CD4-positive, alpha-beta memory T cell (primary cell): ENCODE results near the gene RAB4A. TPM values are rescaled to one million over a fixed set of nuclear protein-coding genes. Genes with fewer than 3 reads are reported as not detected.
A peak's percentile ranks its signal among the peaks of the same experiment; 100 is the strongest.

Source experiments
- CTCF ChIA-PET: fragments of 350-600 bp; sonication (Branson Sonifier 250); formaldehyde crosslinking; loops from one replicate; lab custom pipeline; 2021; ENCODE audit warnings: inconsistent platforms; ENCODE audit not compliant: partially characterized antibody; lab: Charles Lee
- POLR2A ChIA-PET: fragments of 350-600 bp; sonication (Branson Sonifier 250); formaldehyde crosslinking; loops from one replicate; lab custom pipeline; 2021; ENCODE audit not compliant: partially characterized antibody; lab: Charles Lee
- DNase-seq, 5 donors: peaks; one replicate each; pipeline versions ENCODE4 v3.0.0 to v3.0.0-alpha.2; 2020 to 2022; ENCODE audit warnings: mixed read lengths in 1 of 5
- H3K27ac ChIP-seq: one replicate; pipeline ENCODE4 v1.7.0; 2013; ENCODE audit warnings: low read depth, low read length
- H3K27me3 ChIP-seq: 2 replicates; pipeline ENCODE4 v1.7.0; 2013; ENCODE audit warnings: mild to moderate bottlenecking, low read length, moderate library complexity; ENCODE audit not compliant: insufficient read depth
- H3K36me3 ChIP-seq: 2 replicates; pipeline ENCODE4 v1.7.0; 2013; ENCODE audit warnings: mild to moderate bottlenecking, low read length, moderate library complexity; ENCODE audit not compliant: insufficient read depth
- H3K4me1 ChIP-seq: 2 replicates; pipeline ENCODE4 v1.7.0; 2013; ENCODE audit warnings: mild to moderate bottlenecking, low read length, moderate library complexity; ENCODE audit not compliant: insufficient read depth
- H3K4me3 ChIP-seq, 2 donors: one replicate each; pipeline ENCODE4 v1.7.0; 2013; ENCODE audit warnings: low read length in 2 of 2, mild to moderate bottlenecking in 1 of 2
- H3K9me3 ChIP-seq, 2 donors: one replicate each; pipeline ENCODE4 v1.7.0; 2013; ENCODE audit warnings: low read length in 2 of 2, control low read depth in 1 of 2; ENCODE audit not compliant: control insufficient read depth in 1 of 2
- H3K27ac Mint-ChIP-seq, 7 donors: one replicate each; pipeline ENCODE4 v1.8.0; 2020 to 2021; ENCODE audit warnings: mixed read lengths in 7 of 7, mild to moderate bottlenecking in 6 of 7, inconsistent platforms in 3 of 7, moderate library complexity in 3 of 7
- H3K27me3 Mint-ChIP-seq, 2 donors: one replicate each; pipeline ENCODE4 v1.8.0; 2020 to 2021; ENCODE audit warnings: mixed read lengths in 2 of 2
- H3K36me3 Mint-ChIP-seq, 2 donors: one replicate each; pipeline ENCODE4 v1.8.0; 2020 to 2021; ENCODE audit warnings: mixed read lengths in 2 of 2, inconsistent platforms in 1 of 2, mild to moderate bottlenecking in 1 of 2
- H3K4me1 Mint-ChIP-seq, 4 donors: one replicate each; pipeline ENCODE4 v1.8.0; 2020 to 2021; ENCODE audit warnings: mixed read lengths in 4 of 4, mild to moderate bottlenecking in 1 of 4
- H3K4me3 Mint-ChIP-seq, 8 donors: one replicate each; pipeline ENCODE4 v1.8.0; 2020 to 2021; ENCODE audit warnings: mixed read lengths in 8 of 8, mild to moderate bottlenecking in 7 of 8, moderate library complexity in 6 of 8, inconsistent platforms in 3 of 8
- H3K9me3 Mint-ChIP-seq, 8 donors: one replicate each; pipeline ENCODE4 v1.8.0; 2020 to 2021; ENCODE audit warnings: mixed read lengths in 8 of 8, mild to moderate bottlenecking in 5 of 8, inconsistent platforms in 3 of 8, moderate library complexity in 1 of 8
- intact Hi-C: fragments of 100-400 bp; cut with micrococcal nuclease; formaldehyde crosslinking; loops from one replicate; pipeline ENCODE4 v1.15.1; 2023
- polyA plus RNA-seq, 2 donors: library from polyadenylated mRNA; unstranded; fragments of 300-500 nt; fragmentation: Illumina TruSeq; gene quantifications; one replicate each; pipeline ENCODE4 v1.2.3, GENCODE V29; 2021
- total RNA-seq, 2 experiments: library from RNA; stranded (reverse); gene quantifications; one replicate each; pipeline ENCODE4 v1.2.3, GENCODE V29; 2021

Gene RAB4A, protein sequence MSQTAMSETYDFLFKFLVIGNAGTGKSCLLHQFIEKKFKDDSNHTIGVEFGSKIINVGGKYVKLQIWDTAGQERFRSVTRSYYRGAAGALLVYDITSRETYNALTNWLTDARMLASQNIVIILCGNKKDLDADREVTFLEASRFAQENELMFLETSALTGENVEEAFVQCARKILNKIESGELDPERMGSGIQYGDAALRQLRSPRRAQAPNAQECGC
- 10 to 100 TPM; 43.7 to 44.9 TPM for total RNA-seq
- 10 to 100 TPM; 18.8 to 23.0 TPM for polyA plus RNA-seq

DNA sequence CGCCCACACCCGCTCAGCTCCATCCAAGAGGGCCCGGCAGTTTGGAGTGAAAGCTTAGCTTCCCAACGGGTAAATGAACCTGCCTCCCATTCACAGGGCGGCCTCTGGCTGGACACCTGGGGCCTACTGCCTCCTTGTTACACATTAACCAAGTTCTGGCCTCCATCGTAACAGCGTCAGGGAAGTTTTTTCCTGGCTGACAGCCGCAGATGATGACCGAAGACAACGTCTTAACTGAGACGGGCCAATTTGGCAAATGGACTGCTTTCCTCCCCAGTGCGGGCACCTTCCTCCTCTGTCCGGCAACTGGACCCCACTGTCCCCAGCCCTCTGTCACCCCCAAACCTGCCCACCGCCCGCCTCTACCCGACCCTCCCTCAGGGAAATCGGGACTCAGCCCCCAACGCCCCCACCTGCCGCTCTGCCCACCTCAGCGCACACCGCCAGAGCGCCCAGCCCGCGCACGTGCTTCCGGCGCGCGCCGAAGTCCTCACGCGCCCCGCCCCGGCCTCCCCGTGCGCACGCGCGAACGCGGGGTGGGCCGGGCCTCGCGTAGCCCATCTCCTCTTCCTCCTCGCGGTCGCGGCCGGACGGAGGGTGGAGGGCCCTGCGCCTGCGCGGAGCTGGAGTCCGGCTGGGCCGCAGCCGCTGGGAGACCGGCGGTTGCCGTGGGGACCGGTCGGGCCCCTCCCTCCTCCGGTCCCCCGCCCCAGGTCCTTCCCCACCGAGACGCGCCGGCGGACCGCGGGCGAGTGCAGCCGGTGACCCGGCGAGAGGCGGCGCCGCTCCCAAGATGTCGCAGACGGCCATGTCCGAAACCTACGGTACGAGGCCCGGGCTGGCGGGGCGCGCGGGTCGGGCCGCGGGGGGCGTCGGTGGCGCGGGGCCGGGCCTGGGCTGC lies at the start of gene RAB4A:
TSS of gene RAB4A (plus strand) at position 565 of the 901 bp plus-strand sequence. CDS start at position 794, 229 bp downstream.
- H3K27ac ChIP-seq, result peak within 1 kb of the TSS; percentile 14
- POLR2A ChIA-PET, result interaction anchor here (0.6 to 2.9 kb wide), 7 partner anchors 13 to 238 kb away, joined by 3 to 16 read pairs (median 6); partner anchors contain the start of genes CCSAP and NUP133
- peaks cover 0 to 13% (median 3%) of the 10 kb centered on the region in 8 donors for H3K9me3 Mint-ChIP-seq
- no peaks in the 10 kb centered on the region for H3K27me3 ChIP-seq
- peaks cover 4 to 9% of the 10 kb centered on the region in 2 donors for H3K36me3 Mint-ChIP-seq
- no peaks in the 10 kb centered on the region for H3K9me3 ChIP-seq
- no peaks in the 10 kb centered on the region for H3K27me3 Mint-ChIP-seq
- peaks cover 32% of the 10 kb centered on the region for H3K4me1 ChIP-seq
- peaks cover 28 to 41% (median 33%) of the 10 kb centered on the region in 4 donors for H3K4me1 Mint-ChIP-seq
- peak within 1 kb of the TSS; percentile 94 to 99 (median 96) for H3K4me3 Mint-ChIP-seq
- peak within 1 kb of the TSS; percentile 80 to 97 (median 89) for H3K27ac Mint-ChIP-seq
- CTCF ChIA-PET, result interaction anchor here (1.1 to 2.8 kb wide), 4 partner anchors 12 to 69 kb away, joined by 3 to 11 read pairs (median 6); no protein-coding TSS in a partner anchor
- intact Hi-C loops, result loop anchor here (1.0 to 5.0 kb wide), 2 partner anchors 72 to 237 kb away; partner anchors contain the start of gene NUP133
- peak; percentile 66 to 79 (median 77) for DNase-seq
- peak within 1 kb of the TSS; percentile 72 to 76 for H3K4me3 ChIP-seq
- no peaks in the 10 kb centered on the region for H3K36me3 ChIP-seq

DNA sequence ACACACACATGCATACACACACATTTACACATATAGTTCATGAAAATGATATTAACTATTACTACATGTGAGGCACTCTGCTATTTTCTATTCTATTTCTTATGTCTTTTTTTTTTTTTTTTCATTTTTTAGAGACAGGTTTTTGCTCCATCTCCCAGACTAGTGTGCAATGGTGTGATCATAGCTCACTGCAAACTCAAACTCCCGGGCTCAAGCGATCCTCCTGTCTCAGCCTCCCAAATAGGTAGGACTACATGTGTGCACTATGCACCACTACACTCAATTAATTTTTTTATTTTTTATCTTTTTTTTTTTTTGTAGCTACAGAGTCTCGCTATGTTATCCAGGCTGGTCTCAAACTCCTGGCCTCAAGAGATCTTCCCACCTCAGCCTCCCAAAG lies 48.8 kb upstream of the RAB4A start:
- no peak overlapping the region for H3K27ac Mint-ChIP-seq
- H3K9me3 ChIP-seq, result no peaks in the 10 kb centered on the region
- peaks cover 2% of the 10 kb centered on the region for H3K4me1 ChIP-seq
- no peak for DNase-seq
- intact Hi-C loops, result no loop called here
- H3K4me3 ChIP-seq, result no peak overlapping the region
- CTCF ChIA-PET, result interaction anchor here (2.4 kb wide), 1 partner anchor 33 kb away, joined by 9 read pairs; no protein-coding TSS in a partner anchor
- no peaks in the 10 kb centered on the region for H3K27me3 ChIP-seq
- H3K36me3 Mint-ChIP-seq, result no peaks in the 10 kb centered on the region
- no peak overlapping the region for H3K27ac ChIP-seq
- H3K36me3 ChIP-seq, result no peaks in the 10 kb centered on the region
- POLR2A ChIA-PET, result interaction anchor here (0.7 kb wide), 1 partner anchor 16 kb away, joined by 3 read pairs; no protein-coding TSS in a partner anchor
- H3K9me3 Mint-ChIP-seq, result no peaks in the 10 kb centered on the region
- no peak overlapping the region for H3K4me3 Mint-ChIP-seq
- peaks cover 1 to 3% of the 10 kb centered on the region in 2 donors for H3K27me3 Mint-ChIP-seq
- H3K4me1 Mint-ChIP-seq, result peaks cover 0 to 3% (median 2%) of the 10 kb centered on the region in 4 donors

DNA sequence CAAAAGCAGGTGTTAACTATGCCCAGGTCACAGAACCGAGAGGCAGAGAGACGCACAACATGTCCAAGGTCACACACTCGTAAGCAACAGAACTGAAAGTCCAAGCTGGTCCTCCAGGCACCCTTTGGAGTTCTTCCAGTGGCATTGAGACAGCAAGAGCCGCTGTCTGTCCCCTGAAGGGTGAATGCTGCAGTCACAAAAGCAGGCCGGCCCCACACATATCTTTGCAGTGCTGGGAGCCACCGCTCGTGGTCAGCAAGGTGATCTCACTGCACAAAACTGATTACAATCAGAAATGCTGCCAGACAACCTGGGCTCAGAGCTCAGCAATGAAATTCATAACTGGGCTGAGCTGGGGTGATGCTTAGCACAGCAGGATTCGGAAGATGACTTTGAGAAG lies 47.4 kb upstream of the RAB4A start:
- Mint-ChIP-seq H3K27ac (no peak overlapping the region), H3K27me3 (no peaks in the 10 kb centered on the region), H3K9me3 (no peaks in the 10 kb centered on the region), H3K4me1 (peaks cover 6 to 10% (median 7%) of the 10 kb centered on the region in 4 donors), H3K36me3 (no peaks in the 10 kb centered on the region), H3K4me3 (no peak overlapping the region)
- DNase-seq, result no peak
- ChIA-PET CTCF (interaction anchor here (0.8 to 2.4 kb wide), 2 partner anchors 31 to 558 kb away, joined by 3 to 9 read pairs; no protein-coding TSS in a partner anchor), POLR2A (no interaction called here)
- intact Hi-C loops, result no loop called here
- Histone ChIP-seq H3K36me3 (no peaks in the 10 kb centered on the region), H3K4me3 (no peak overlapping the region), H3K27ac (no peak overlapping the region), H3K4me1 (peaks cover 10% of the 10 kb centered on the region), H3K9me3 (no peaks in the 10 kb centered on the region), H3K27me3 (no peaks in the 10 kb centered on the region)

DNA sequence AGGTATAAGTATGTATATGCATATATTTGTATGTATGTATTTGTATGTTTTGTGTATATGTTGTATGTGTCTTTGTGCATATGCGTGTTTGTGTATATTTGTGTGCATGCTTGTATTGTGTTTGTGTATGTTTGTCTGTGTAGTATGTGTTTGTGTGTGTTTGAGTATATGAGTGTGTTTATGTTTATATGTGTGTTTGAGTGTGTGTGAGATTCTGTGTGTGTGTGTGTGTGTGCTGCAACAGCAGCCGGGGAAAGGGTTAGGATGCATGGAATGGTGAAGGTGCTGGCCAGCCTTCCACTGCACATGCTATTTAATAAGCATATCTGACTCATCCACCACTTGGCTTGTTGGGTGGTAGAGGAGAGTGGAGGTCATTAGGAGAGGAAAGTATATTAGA lies 46.6 kb upstream of the RAB4A start:
- Mint-ChIP-seq H3K27me3 (no peaks in the 10 kb centered on the region), H3K9me3 (no peaks in the 10 kb centered on the region), H3K27ac (no peak overlapping the region), H3K4me3 (no peak overlapping the region), H3K36me3 (no peaks in the 10 kb centered on the region), H3K4me1 (peaks cover 6 to 10% (median 7%) of the 10 kb centered on the region in 4 donors)
- Histone ChIP-seq H3K27ac (no peak overlapping the region), H3K4me1 (peaks cover 10% of the 10 kb centered on the region), H3K4me3 (no peak overlapping the region), H3K27me3 (no peaks in the 10 kb centered on the region), H3K9me3 (no peaks in the 10 kb centered on the region), H3K36me3 (no peaks in the 10 kb centered on the region)
- intact Hi-C loops, result no loop called here
- CTCF ChIA-PET, result interaction anchor here (0.8 to 2.4 kb wide), 2 partner anchors 31 to 559 kb away, joined by 3 to 9 read pairs; no protein-coding TSS in a partner anchor
- POLR2A ChIA-PET, result no interaction called here
- DNase-seq, result no peak

DNA sequence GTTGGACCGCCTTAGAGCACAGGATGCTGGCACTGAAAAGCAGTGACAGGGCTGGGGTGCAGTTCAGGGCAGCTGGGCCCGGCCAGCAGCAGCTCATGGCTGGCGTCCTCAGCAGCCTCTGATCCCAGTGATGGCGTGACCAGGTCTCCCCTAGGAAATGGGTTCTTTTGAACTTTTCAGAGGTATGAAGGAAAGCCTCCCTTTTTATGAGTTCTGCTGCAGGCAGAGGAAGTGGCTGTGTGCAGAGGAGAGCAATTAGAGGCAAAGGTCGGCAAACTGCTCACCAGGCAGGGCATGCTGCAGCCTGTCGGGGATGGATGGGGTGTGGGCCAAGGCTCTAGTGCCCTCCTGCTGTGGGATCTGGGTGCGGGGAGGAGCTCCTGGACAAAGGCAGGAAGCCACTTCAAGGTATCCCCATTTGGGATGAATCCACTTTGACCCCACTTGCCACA lies 45.6 kb upstream of the RAB4A start:
- H3K27ac ChIP-seq, result no peak overlapping the region
- intact Hi-C loops, result no loop called here
- H3K9me3 ChIP-seq, result no peaks in the 10 kb centered on the region
- ChIA-PET CTCF (interaction anchor here (0.9 to 7.8 kb wide), 8 partner anchors 24 to 562 kb away, joined by 3 to 166 read pairs (median 26); partner anchors contain the start of gene RHOU), POLR2A (interaction anchor here (0.5 kb wide), 1 partner anchor 501 kb away, joined by 3 read pairs; no protein-coding TSS in a partner anchor)
- no peaks in the 10 kb centered on the region for H3K36me3 Mint-ChIP-seq
- H3K9me3 Mint-ChIP-seq, result no peaks in the 10 kb centered on the region
- H3K36me3 ChIP-seq, result no peaks in the 10 kb centered on the region
- H3K27me3 ChIP-seq, result no peaks in the 10 kb centered on the region
- H3K4me3 Mint-ChIP-seq, result no peak overlapping the region
- H3K27ac Mint-ChIP-seq, result no peak overlapping the region
- no peak for DNase-seq
- peaks cover 10% of the 10 kb centered on the region for H3K4me1 ChIP-seq
- H3K4me1 Mint-ChIP-seq, result peaks cover 6 to 14% (median 11%) of the 10 kb centered on the region in 4 donors
- H3K27me3 Mint-ChIP-seq, result no peaks in the 10 kb centered on the region
- no peak overlapping the region for H3K4me3 ChIP-seq

DNA sequence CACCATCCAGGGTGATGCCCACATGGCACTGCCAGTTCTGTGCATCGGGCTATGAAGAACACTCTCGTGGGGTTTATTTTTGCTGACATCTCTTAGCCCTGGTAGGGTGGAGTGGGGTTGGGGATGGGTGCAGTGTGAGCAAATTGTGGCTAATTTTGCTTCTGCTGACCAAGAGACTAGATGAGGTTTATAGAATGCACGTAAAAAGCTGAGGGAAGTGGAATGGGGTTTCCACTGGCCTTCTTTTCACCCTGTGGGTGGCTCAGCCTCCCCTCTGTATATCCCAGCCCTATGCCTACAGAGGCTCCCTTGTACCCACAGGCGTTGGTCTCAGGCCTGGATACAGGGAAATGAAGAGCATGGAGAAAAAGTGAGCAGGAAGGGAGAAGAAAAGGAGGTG lies 44.1 kb upstream of the RAB4A start:
- POLR2A ChIA-PET, result interaction anchor here (1.3 to 3.3 kb wide), 3 partner anchors 19 to 492 kb away, joined by 3 to 26 read pairs (median 19); partner anchors contain the start of gene RHOU
- Mint-ChIP-seq H3K4me1 (peaks cover 7 to 17% (median 11%) of the 10 kb centered on the region in 4 donors), H3K9me3 (peaks cover 0 to 1% (median 0%) of the 10 kb centered on the region in 8 donors), H3K36me3 (no peaks in the 10 kb centered on the region), H3K27me3 (no peaks in the 10 kb centered on the region), H3K27ac (no peak overlapping the region), H3K4me3 (no peak overlapping the region)
- peaks cover 4% of the 10 kb centered on the region for H3K27me3 ChIP-seq
- H3K4me1 ChIP-seq, result peaks cover 10% of the 10 kb centered on the region
- no peak overlapping the region for H3K4me3 ChIP-seq
- no peaks in the 10 kb centered on the region for H3K36me3 ChIP-seq
- no peaks in the 10 kb centered on the region for H3K9me3 ChIP-seq
- DNase-seq, result no peak
- intact Hi-C loops, result loop anchor here (1.0 kb wide), 4 partner anchors 27 to 562 kb away; partner anchors contain the start of gene RHOU
- no peak overlapping the region for H3K27ac ChIP-seq
- CTCF ChIA-PET, result interaction anchor here (0.7 to 7.8 kb wide), 52 partner anchors 8 to 576 kb away, joined by 3 to 166 read pairs (median 4); partner anchors contain the start of gene RHOU
